GM10266 (cell line): Measurements from ENCODE around the gene EIF4A3.

Experiments used
- DNase-seq: peaks from one replicate; pipeline ENCODE4 v3.0.0; 2012; ENCODE audit errors: extremely low spot score
- TF ChIP-seq, protein P1 (sequence below): IDR thresholded peaks from 2 replicates; pipeline ENCODE4 v1.5.1; 2012; ENCODE audit warnings: mild to moderate bottlenecking, low read depth; ENCODE audit not compliant: control insufficient read depth, insufficient read depth; ENCODE audit errors: missing control alignments

EIF4A3 gene

DNA sequence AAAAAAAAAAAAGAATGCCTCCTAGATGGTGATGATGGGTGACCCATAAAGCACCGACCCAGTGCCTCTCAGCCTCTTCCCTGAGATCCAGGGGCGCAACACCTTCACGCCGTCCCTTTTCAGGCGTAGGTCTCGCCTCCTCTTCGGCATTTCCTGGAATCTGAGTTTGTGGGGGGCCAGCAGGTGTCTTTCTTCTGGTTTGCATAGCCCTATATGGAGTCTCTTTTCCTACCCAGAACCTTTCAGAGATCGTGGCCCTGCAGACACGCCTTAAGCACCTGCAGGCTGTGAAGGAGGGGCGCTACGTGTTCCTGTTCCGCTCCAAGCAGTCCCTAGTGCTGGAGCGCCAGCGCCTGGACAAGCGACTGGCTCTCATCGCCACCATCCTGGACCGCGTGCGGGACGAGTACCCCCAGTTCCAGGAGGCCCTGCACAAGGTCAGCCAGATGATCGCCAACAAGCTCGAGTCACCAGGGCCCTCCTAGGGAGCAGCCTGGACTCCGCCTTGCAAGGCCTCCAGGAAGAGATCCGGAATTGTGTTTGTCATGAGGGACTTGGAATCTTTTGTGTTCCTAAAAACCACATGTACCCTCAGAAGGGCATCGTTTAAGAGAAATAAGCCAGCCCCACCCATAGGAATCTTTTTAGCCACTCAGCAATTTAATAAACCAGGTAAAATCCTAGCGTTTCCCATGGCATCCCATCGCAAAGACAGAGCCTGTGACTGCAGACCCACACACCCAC is 47.5 kb downstream of the EIF4A3 start:
- no peak for DNase-seq
- TF ChIP-seq, protein P1, sequence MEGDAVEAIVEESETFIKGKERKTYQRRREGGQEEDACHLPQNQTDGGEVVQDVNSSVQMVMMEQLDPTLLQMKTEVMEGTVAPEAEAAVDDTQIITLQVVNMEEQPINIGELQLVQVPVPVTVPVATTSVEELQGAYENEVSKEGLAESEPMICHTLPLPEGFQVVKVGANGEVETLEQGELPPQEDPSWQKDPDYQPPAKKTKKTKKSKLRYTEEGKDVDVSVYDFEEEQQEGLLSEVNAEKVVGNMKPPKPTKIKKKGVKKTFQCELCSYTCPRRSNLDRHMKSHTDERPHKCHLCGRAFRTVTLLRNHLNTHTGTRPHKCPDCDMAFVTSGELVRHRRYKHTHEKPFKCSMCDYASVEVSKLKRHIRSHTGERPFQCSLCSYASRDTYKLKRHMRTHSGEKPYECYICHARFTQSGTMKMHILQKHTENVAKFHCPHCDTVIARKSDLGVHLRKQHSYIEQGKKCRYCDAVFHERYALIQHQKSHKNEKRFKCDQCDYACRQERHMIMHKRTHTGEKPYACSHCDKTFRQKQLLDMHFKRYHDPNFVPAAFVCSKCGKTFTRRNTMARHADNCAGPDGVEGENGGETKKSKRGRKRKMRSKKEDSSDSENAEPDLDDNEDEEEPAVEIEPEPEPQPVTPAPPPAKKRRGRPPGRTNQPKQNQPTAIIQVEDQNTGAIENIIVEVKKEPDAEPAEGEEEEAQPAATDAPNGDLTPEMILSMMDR, result no peak

DNA sequence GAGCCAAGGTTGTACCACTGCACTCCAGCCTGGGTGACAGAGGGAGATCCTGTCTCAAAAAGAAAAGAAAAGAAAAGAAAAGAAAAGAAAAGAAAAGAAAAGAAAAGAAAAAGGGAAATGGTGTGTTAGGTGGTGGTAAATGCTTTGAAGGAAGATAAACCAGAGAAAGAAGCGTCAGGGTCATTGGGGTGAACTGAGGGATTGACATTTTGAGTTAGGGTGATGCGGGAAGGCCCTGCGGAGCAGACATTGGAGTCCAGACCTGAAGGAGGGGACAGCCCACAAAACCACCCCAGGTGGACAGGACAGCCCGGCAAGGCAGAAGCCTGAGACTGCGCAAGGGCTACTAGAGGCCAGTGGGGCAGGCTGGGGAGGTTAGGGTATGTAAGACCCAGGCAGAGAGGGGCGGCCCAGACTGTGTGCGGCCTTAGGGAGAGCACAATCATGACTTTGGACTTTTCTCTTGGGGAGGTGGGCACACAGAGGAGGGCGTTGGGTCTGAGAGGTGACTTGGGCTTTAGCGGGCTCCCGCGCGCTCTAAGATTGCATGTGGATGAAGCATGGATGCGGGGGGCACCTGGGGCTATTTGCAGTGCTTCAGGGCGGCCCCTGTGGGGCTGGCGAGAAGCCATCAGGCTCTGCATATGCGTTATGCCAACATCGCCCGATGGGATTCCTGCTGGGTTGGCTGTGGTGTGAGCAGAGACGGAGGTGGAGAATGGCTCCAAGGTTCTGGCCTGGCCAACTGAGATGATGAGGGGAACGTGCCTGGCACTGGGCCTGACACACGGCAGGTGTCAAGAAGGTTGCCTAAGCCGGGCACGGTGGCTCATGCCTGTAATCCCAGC is 48.9 kb downstream of the EIF4A3 start:
- no peak for DNase-seq
- TF ChIP-seq, protein P1, result no peak

DNA sequence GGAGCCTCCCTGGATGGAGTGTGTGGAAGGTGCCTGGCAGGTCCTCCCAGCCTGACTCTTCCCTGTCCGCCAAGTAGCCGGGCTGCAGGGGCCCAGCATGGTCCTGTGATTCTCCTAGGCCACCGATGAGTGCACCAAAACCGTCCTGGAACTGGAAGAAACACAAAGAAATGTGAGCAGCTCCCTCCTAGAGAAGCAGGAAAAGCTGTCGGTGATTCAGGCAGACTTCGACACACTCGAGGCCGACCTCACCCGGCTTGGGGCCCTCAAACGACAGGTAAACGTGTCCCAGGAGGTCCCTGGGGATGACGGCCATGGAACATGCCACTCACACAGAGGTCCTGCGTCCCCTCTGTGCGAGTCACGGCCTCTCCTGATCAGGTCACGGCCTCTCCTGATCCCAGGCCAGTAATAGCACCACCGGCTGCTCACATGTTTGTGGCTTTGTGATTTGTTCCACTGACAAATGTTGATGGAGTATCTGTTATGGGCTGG is 49.8 kb downstream of the EIF4A3 start:
- TF ChIP-seq, protein P1, result no peak
- DNase-seq, result no peak

DNA sequence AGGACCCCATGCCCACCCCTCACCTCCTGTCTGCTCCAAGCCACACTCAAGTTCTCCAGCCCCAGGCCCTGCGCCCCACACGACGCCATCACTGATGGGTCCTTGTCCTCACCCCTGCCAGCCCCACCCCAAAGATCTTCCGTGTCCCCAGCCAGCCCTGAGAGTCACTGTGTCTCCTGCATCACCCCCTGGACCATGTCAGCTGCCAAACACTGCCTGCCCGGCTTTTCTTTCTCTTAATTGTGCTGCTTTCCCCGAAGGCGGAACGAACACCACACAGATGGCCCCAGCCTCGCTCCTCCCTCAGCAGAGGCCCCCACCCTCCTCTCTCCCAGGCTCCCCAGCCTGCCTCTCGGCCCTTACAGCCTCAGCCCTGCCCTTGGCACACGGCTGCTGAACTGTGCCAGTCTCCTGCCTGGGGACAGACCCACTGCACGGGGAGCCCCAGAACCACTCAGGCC is 50.3 kb downstream of the EIF4A3 start:
- TF ChIP-seq, protein P1, result no peak
- no peak for DNase-seq

DNA sequence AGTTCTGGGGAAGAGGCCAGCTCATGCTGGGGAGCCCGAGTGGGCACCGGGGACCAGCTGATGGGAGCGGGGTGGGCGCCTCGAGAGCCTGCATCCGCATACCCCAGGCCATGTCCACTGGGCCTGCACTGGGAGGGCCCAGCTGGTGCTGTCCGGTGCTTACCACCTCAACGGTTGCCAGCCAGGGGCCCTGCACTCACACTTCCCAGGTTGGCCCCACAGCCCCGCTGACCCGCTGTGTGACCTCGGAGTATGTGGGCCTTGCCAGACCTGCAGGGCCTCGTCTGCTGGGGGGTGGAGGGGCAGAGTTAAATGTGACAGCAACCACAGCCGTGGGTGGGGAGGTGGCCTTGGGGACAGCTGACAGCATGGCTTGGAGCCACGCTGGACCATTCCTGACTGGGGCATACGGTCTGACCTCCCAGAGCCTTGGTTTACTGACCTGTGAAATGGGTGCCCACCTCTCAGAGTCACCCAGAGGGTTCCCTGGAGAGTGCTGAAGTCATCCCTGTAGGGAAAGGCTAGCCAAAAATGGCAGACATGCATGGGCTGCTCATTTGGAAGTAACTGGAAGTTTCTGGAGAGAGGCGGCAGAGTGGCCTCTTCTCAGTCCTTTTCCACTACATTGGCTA is 51.0 kb downstream of the EIF4A3 start:
- DNase-seq, result no peak
- TF ChIP-seq, protein P1, result no peak

DNA sequence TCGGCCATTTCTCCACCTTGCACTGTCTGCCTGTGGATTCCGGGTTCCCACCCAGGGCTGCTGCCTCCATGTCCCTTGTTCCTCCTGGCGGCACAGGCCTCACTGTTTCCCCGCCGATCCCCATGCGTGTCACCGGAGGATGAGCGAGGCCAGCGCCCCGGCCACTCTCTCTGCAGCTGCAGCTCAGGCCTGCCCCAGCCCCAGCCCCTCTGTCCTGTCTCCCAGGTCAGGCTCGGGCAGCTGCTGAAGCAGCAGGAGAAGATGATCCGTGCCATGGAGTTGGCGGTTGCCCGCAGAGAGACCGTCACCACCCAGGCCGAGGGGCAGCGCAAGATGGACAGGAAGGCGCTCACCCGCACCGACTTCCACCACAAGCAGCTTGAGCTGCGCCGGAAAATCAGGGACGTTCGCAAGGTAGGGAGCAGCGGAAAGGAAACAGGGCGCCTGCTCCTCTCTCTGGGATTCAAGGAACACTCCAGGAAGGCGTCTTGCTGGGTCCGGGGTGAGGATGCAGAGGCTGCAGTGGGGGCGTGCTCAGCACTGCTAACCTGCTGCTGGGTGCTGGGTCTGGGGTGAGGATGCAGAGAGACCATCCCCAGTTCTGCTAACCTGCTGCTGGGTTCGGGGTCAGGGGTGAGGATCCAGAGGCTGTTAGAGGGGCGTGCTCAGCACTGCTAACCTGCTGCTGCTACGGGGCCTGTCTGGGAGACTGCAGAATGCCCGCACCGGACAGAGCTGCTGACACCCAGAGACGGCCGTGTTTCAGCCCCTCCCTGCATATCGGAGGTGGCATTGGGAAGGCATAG is 51.7 kb downstream of the EIF4A3 start:
- TF ChIP-seq, protein P1, result no peak
- DNase-seq, result no peak
